Brain pericyte (primary cell): ENCODE measurements around the gene DIRAS1.

ENCODE experiments used
- DNase-seq: peaks from one replicate; pipeline ENCODE4 v3.0.0-alpha.2; 2012; ENCODE audit warnings: low read depth, low spot score

The DIRAS1 gene, protein sequence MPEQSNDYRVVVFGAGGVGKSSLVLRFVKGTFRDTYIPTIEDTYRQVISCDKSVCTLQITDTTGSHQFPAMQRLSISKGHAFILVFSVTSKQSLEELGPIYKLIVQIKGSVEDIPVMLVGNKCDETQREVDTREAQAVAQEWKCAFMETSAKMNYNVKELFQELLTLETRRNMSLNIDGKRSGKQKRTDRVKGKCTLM

GRCh38 chr19:2720777-2721569 is at the start of gene DIRAS1:
DIRAS1 (minus strand) TSS chr19:2721372; CDS start chr19:2717806, 3,566 bp downstream.
- no peak for DNase-seq

DNA sequence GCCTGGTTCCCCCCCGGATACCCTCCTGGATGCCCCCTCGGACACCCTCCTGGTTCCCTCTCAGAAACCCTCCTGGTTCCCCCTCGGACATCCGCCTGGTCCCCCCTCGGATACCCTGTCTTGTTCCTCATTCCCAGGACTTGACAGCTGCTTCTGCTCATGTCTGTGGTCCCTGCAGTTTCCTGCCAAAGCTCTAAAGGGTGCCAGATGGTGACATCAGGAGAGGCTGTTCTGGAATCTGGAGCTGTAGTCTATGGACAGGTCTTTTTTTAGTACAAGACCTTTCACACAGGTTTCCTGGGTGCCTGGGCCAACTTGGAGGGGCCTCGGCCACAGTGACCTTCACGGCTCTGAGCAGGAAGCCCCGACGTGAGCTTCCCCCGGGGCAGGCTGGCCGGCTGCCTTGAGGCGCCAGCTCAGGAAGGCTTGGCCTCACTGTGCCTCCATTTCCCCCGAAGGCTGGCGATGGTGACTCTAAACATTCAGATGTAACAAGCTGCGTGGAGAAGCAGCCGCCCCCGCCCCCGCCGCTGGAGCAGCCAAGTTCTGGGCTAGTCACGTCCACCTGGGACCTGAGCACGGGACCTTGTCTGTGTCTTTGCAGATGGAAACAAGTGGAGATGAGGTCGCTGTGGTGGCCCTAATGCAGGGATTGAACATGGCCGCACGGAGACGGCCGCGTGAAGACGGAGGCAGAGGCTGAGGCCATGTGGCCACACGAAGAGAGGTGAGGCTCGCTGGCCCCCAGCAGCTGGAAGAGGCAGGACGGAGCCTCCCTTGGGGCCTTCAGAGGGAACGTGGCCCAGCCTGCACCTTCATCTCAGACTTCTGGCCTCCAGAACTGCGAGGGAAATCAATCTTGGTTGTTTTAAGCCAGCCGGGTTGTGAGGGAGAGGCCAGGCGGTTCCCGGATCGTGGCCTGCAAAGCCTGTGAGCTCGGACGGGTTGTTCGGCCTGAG is 49.2 kb upstream of the DIRAS1 start:
- no peak for DNase-seq

GRCh38 chr19:2769218-2769617 is 48.0 kb upstream of the DIRAS1 start:
- DNase-seq, result no peak

DNA sequence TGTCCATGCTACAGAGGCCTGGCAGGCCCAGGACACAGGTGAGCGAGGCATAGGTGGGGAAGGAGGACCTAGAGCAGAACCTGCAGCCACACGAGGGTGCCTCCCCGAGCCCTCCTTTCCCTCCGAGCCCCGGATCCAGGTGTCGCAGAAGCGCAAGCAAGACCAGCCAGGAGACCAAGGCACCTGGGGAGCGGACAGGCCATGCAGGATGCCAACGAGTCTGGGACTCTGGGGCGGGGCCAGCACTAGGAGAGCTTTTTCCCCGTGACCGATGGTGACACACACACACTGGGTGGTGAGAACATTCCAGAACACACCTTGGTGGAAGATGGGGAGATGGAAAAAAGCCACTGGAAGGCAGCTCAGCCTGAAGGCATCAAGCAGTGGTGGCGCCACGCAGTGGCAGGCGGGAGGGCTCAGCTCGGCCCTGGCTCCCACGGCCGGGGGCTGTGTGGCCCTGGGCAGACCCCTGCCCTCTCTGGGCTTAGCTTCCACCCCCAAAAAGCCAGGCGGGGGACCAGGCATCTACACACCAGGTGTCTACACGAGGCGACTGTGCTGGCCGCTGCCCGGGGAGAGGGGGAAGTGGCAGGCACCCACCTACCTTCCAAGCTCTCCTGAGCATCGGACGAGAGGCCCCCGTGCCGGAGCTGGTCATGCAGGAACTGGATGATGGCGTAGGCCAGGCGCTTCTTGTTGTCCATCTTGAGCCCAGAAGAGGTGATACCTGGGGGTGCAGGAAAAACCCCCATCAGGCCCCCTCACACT is 47.4 kb upstream of the DIRAS1 start:
- DNase-seq, result no peak

DNA sequence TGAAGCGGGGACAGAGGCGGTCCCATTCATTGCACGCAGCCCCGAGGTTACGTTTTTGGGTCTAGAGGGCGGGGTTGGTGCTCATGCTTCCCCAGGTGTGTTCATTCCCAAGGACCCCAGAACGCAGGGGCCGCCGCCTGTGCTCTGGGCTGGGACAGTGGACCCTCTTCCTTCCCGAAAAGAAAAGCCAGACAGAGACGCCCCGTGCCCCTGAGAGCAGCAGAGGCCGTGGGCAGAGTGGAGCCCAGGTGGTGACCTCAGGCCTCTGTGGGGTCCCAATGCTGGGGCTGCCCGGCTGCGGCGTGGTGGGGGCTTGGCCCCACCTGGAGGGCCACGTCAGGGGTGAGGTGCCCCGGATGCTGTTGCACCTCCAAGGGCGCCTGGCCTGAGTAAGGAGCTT is 46.5 kb upstream of the DIRAS1 start:
- DNase-seq, result no peak

DNA sequence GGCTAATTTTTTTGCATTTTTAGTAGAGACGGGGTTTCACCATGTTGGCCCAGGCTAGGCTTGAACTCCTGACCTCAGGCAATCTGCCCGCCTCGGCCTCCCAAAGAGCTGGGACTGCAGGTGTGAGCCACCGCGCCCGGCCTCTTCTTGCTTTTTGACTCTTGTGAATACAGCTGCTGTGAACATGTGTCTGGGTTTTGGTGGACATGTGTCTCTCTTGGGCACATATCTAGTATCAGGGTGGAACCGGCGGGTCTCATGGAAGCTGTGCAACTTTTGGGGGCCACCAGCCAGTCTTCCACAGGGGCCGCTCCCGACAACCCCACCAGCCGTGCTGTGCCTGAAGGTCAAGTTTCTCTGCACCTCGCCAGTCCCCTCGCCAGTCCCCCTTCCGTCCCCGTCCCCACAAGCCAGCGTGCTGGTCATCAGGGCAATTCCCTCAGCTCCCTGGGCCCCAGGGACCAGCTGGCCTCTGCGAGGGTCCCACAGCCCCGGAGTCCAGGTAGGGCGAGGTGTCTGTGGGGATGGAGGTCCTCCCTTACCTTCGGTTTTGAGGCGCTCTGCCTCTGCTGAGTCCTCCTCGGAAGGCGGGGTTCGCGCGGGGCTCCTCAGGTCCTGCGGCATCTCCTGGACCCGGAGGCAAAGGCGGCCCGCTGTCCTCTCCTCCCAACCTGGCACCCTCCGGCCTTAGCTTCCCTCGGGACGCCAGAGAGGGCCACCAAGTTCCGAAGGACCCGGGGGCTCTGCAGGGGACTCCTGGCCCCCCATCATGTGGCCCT is 45.6 kb upstream of the DIRAS1 start:
- no peak for DNase-seq

DNA sequence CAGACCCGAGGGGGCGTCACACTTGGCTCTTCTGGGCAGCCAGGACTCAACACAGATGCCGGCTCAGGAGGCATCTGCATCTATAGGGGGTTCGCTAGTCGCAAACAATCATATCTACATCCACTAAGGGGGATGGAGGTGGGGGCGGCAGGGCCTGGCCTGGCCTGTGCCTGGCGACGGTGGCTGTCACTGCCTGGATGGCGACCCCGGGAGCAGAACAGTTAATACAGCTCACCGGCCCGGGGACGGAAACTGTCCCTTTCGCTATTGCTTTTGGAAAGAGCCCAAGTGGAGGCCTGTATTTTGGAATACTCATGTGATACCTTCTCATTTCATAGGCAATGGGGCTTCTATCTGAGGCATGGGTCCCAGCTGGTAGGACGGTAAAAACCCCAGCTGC is 44.2 kb upstream of the DIRAS1 start:
- no peak for DNase-seq

DNA sequence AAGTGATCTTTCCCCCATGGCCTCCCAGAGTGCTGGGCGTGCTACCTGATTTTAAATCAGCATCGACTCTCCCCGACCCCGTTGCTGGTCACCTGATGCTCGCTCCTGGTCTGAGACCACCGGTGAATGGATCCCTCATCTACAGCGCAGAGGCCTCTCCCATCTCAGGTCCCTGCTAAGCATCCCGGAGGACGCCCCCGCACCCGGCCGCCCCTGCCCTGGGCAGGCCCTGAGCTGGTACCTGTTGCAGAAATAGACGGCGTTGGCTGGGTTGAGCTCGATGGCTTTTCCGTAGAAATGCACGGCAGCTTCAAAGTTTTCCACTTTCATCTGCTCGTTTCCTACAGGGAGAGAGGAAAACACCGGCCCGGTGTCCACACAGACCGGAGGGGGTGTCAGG is 43.8 kb upstream of the DIRAS1 start:
- no peak for DNase-seq

GRCh38 chr19:2763687-2764086 is 42.5 kb upstream of the DIRAS1 start:
- DNase-seq, result no peak

DNA sequence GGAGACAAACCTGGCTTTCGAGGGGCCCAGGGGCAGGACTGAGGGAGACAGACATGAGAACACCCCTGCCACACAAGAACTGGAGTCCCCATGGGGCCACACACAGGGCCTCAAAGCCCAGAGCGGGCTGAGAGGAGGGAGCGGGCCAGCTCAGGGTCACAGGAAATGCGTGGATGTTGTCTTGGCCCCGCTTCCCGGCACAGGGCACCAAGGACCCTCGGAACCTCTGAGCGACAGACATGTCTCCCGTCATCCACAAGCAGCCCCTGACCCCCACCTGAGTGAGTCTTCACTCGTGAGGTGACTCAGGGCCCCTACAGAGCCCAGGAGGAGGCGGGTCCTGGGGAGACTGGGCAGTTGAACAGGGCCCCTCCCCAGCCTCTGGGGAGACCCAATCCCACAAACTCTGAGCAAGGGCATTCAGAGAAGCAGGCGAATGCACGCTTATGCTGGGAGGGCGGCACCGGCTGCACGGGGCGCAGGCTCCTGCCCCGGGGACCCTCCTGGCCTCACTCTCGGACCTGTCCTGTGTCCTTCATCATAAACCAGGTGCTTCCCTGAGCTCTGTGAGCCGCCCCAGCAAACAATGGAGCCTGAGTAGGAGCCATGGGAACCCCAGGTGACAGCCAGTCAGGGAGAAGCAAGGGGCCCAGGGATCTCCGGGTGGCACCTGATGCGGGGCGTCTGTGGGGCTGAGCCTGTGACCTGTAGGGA is 41.8 kb upstream of the DIRAS1 start:
- no peak for DNase-seq

DNA sequence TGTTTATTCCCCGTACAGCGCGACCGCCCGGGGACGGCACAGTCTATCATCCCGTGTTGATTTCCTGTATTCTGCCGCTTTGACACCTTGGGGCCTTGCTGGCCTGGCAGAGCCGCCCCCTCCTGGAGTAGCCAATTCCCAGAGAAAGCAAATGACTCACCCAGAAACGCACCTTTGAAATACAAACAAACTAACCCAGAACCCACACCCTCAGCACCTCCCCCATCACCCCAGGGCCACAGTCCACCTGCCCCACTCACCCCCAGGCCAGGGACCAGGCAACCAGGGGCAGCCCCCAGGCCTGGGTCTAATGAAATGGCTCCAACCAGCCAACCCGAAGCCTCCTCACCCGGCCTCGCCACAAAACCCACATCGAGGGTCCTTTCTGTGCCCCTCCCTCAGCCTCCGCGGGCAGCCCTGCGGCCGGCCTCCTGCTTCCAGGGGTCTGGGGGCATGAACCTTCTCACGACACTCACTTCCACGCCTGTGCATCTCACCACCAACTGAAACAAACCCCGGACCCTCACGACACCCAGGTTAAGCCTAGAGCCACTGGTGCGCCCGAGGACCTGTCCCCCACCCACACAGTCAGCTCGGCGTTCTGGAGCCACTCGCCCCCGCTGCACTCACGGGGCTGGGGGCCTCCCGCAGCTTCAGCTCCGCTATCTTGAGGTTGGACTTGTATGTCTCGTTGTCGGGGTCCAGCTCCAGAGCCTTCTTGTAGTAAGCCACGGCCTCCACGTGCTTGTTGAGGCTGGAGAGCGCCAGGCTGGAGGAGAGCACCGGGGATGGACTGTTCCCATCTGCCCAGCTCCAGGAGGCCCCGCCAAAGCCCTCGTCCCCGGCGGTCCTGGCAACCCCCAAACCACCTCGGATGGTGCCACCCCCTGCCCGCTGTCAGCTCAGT is 41.0 kb upstream of the DIRAS1 start:
- DNase-seq, result no peak

DNA sequence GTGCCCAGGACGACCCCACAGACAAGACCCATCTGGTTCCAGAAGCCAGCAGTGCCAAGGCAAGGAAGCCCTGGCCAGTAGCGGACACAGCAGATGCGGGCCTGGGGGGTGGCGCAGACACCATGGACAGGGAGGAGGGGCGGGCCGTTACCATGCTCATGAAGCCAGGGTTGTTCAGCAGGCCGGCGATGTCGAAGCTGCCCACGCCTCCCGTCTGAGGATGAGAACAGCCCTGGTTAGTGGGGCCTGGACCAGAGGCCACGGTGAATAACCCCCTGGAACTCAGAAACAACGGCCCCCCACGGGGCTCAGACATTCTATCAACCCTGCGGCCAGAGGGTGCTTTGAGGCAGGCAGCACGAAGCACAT is 40.1 kb upstream of the DIRAS1 start:
- DNase-seq, result no peak

GRCh38 chr19:2759965-2760364 is 38.8 kb upstream of the DIRAS1 start:
- DNase-seq, result no peak

GRCh38 chr19:2759362-2759761 is 38.2 kb upstream of the DIRAS1 start:
- no peak for DNase-seq

GRCh38 chr19:2758601-2759313 is 37.6 kb upstream of the DIRAS1 start:
- DNase-seq, result no peak

DNA sequence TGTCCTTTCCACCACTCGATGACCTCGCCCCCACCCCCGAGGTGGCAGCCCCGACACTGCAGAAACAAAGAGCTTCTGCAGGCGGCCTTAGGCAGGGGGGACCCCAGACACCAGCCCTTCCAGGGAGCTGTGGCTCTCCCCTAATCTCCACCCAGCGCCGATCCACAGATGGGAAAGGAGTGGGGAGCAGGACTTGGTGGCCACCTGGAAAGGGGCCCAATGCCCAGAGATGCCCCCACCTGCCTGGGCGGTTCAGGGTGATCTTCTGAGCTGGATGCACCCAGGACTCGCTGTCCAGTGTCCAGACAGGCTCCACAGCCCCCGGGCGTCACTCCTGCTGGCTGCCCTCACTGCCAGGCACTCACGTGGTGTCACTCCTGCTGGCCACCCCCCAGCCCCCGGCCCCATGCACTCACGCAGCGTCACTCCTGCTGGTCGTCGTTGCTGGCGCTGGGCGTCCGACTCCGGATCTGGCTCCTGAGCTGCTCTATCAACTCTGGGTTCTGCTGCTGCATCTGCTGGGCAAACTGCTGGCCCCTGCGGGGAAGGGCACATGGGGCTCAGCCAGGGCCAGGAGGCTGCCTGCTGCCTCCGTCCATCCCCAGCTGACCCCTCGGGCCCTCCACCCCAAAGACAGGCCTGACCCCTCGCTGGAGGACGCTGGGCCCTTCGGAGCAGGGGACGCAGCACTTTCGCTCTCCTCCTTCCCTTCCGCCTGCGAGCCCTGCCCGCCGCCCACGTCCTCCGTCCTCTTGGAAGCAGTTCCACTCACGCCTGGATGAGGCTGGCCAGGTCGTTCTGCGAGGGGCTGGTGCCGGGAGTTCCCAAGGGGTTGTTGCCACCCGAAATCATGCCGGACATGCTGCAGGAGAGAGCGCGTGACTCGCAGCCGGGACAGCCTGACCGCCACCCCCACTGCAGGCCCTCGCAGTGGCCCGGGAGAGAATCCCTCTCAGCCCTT is 36.0 kb upstream of the DIRAS1 start:
- no peak for DNase-seq

- DNase-seq, result no peak
These were observed 35.3 kb upstream of the DIRAS1 start for GRCh38 chr19:2756477-2756876.
